OCI-LY1 (cell line): Measurements from ENCODE around the gene AP4S1.

Experiments used
- EZH2 ChIP-seq: fragments of 200-600 bp; sonication (generic), shearing (Covaris generic); IDR thresholded peaks from 2 replicates; pipeline ENCODE4 v1.8.0; 2017; ENCODE audit warnings: borderline replicate concordance, mixed run types, mild to moderate bottlenecking, antibody characterized with exemption, low read length, moderate library complexity, mixed read lengths
- TF ChIP-seq, protein P1 (sequence below): fragments of 200-600 bp; sonication (generic), shearing (Covaris generic); IDR thresholded peaks from 2 replicates; pipeline ENCODE4 v1.5.1; 2017; ENCODE audit warnings: mild to moderate bottlenecking, antibody characterized with exemption, low read length, moderate library complexity, mixed read lengths

- TF ChIP-seq, protein P1, sequence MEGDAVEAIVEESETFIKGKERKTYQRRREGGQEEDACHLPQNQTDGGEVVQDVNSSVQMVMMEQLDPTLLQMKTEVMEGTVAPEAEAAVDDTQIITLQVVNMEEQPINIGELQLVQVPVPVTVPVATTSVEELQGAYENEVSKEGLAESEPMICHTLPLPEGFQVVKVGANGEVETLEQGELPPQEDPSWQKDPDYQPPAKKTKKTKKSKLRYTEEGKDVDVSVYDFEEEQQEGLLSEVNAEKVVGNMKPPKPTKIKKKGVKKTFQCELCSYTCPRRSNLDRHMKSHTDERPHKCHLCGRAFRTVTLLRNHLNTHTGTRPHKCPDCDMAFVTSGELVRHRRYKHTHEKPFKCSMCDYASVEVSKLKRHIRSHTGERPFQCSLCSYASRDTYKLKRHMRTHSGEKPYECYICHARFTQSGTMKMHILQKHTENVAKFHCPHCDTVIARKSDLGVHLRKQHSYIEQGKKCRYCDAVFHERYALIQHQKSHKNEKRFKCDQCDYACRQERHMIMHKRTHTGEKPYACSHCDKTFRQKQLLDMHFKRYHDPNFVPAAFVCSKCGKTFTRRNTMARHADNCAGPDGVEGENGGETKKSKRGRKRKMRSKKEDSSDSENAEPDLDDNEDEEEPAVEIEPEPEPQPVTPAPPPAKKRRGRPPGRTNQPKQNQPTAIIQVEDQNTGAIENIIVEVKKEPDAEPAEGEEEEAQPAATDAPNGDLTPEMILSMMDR: no peak
- no peak for TF ChIP-seq EZH2
Measured at GRCh38 chr14:31127690-31128089, 102.2 kb downstream of the AP4S1 start.
